ENCODE results near the gene PPM1N.

Gene PPM1N

GRCh38 chr19:45507872-45508416, 9.7 kb downstream of the PPM1N start:
- peak overlapping the region; percentile 65; the same call in 1 of the 2 replicates for H3K27ac ChIP-seq (ENCODE audit: low read length)
- TF ChIP-seq EZH2phosphoT487 (IDR thresholded peaks at IDR 0.05; ENCODE audit: low read length) (no peak), CTCF (IDR thresholded peaks at IDR 0.05; ENCODE audit: low read length) (no peak), EZH2 (optimal IDR thresholded peaks at IDR 0.05; ENCODE audit: low read depth, low read length) (no peak)
- H2AFZ ChIP-seq (ENCODE audit: low read length): peak overlapping the region; percentile 57; the same call in 1 of the 2 replicates
- peak overlapping the region; percentile 98 for H3K4me2 ChIP-seq (ENCODE audit: low read depth, low read length)
- no peaks in the 10 kb centered on the region for H3K9me2 ChIP-seq (replicated peaks; ENCODE audit: insufficient read depth, low read length)
- H3K4me1 ChIP-seq (ENCODE audit: low read length): peaks cover 4% of the 10 kb centered on the region
- H3K36me3 ChIP-seq (replicated peaks; ENCODE audit: insufficient read depth, low read length): no peaks in the 10 kb centered on the region
- H4K20me1 ChIP-seq (ENCODE audit: insufficient read depth, low read length): no peaks in the 10 kb centered on the region
- H3K9me3 ChIP-seq (replicated peaks; ENCODE audit: insufficient read depth, low read length): no peaks in the 10 kb centered on the region
- no peaks in the 10 kb centered on the region for H3K27me3 ChIP-seq (replicated peaks; ENCODE audit: insufficient read depth, low read length)
- H3F3A ChIP-seq (ENCODE audit: insufficient read depth, low read length): peaks cover 4% of the 10 kb centered on the region
- peak overlapping the region; percentile 86 for H3K4me3 ChIP-seq (ENCODE audit: low read length)
- no peak for DNase-seq
- peaks cover 50% of the 10 kb centered on the region for H3K79me2 ChIP-seq (ENCODE audit: low read length)
- H3K9ac ChIP-seq (ENCODE audit: low read length): peak overlapping the region; percentile 76

DNA sequence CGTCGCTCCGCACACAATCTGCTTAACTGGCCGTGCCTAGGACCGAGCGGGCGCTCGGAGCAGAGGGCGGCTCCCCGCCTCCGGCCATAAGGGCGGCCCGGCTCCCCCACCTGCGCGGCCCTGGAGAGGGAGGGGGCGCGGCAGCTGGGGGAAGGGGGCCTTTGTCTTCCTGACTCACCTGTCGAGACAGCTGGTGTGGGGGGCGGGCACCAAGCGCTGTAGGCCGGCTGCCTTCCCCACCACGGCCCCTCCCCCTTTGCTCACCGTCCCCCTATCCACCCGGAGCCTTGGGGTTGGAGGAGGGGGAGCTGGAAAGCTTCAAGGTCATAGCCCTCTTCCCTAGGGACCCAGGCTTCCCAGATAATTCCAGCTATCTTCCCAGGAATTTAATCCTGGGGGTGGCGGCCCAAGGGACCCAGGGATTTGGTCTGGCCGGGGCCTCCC, 10.2 kb downstream of the PPM1N start:
- TF ChIP-seq CTCF (IDR thresholded peaks at IDR 0.05; ENCODE audit: low read length) (no peak), EZH2phosphoT487 (IDR thresholded peaks at IDR 0.05; ENCODE audit: low read length) (no peak), EZH2 (optimal IDR thresholded peaks at IDR 0.05; ENCODE audit: low read depth, low read length) (no peak)
- no peaks in the 10 kb centered on the region for H4K20me1 ChIP-seq (ENCODE audit: insufficient read depth, low read length)
- H3K36me3 ChIP-seq (replicated peaks; ENCODE audit: insufficient read depth, low read length): no peaks in the 10 kb centered on the region
- no peaks in the 10 kb centered on the region for H3K27me3 ChIP-seq (replicated peaks; ENCODE audit: insufficient read depth, low read length)
- H3K79me2 ChIP-seq (ENCODE audit: low read length): peaks cover 53% of the 10 kb centered on the region
- no peaks in the 10 kb centered on the region for H3K9me2 ChIP-seq (replicated peaks; ENCODE audit: insufficient read depth, low read length)
- H3K4me2 ChIP-seq (ENCODE audit: low read depth, low read length): peak overlapping the region; percentile 98
- H3K27ac ChIP-seq (ENCODE audit: low read length): no peak overlapping the region
- no peaks in the 10 kb centered on the region for H3K9me3 ChIP-seq (replicated peaks; ENCODE audit: insufficient read depth, low read length)
- peak overlapping the region; percentile 57 for H2AFZ ChIP-seq (ENCODE audit: low read length)
- peaks cover 4% of the 10 kb centered on the region for H3K4me1 ChIP-seq (ENCODE audit: low read length)
- H3F3A ChIP-seq (ENCODE audit: insufficient read depth, low read length): peaks cover 4% of the 10 kb centered on the region
- H3K4me3 ChIP-seq (ENCODE audit: low read length): peak overlapping the region; percentile 86
- peak overlapping the region; percentile 76; the same call in 1 of the 2 replicates for H3K9ac ChIP-seq (ENCODE audit: low read length)
- no peak for DNase-seq

DNA sequence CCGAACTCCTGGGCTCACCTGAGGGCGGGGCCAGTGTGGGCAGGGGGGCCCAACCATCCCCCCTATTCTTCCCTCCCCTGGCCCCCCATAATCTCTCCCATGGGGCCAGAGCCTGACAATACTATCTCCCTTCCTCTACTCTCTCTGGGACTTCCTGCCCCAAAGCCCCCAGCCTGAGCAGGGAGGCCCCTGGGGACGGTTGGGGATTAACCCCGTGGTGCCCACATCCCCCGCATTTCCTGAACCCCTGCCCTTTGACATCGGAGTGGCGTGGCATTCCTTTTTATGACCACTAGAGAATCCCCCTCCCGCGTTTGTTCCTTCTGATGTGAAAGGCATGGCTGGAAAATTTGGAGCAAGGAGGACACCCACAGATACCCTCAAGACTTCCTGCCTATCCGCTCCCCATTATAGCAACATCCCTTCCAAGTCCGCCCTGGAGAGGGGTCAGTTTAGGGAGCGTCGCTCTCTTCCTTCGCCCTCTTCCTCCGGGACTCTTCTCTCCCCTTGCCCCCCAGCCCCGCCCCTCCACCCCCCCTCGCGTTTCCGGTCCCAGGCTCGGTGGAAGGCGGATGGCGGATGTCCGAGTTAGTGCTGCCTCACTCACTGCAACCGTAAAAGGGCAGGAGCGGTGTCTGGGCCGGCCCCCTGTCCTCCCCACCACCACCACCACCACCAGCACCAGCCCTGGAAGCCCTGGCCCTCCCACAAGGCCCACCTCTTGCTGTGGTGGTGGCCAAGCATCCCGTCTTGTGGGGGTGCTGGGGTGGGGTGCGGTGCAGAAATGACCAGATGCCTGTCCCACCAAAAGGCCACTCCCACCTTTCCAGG, 10.8 kb downstream of the PPM1N start:
- Histone ChIP-seq H4K20me1 (ENCODE audit: insufficient read depth, low read length) (no peaks in the 10 kb centered on the region), H3K79me2 (ENCODE audit: low read length) (peaks cover 58% of the 10 kb centered on the region), H3K9me2 (replicated peaks; ENCODE audit: insufficient read depth, low read length) (no peaks in the 10 kb centered on the region), H3K27ac (ENCODE audit: low read length) (0 out of 2 replicates have a peak overlapping the region, but pooled peaks have one; percentile 13), H3K27me3 (replicated peaks; ENCODE audit: insufficient read depth, low read length) (no peaks in the 10 kb centered on the region), H3K9me3 (replicated peaks; ENCODE audit: insufficient read depth, low read length) (no peaks in the 10 kb centered on the region), H3F3A (ENCODE audit: insufficient read depth, low read length) (peaks cover 4% of the 10 kb centered on the region), H3K9ac (ENCODE audit: low read length) (peak overlapping the region; percentile 76; the same call in 1 of the 2 replicates), H3K4me1 (ENCODE audit: low read length) (peaks cover 4% of the 10 kb centered on the region), H3K4me2 (ENCODE audit: low read depth, low read length) (peak overlapping the region; percentile 98), H2AFZ (ENCODE audit: low read length) (peak overlapping the region; percentile 57), H3K4me3 (ENCODE audit: low read length) (peak overlapping the region; percentile 86), H3K36me3 (replicated peaks; ENCODE audit: insufficient read depth, low read length) (no peaks in the 10 kb centered on the region)
- peak; percentile 44 for DNase-seq
- TF ChIP-seq CTCF (IDR thresholded peaks at IDR 0.05; ENCODE audit: low read length): no peak
- TF ChIP-seq EZH2 (optimal IDR thresholded peaks at IDR 0.05; ENCODE audit: low read depth, low read length): no peak
- TF ChIP-seq EZH2phosphoT487 (IDR thresholded peaks at IDR 0.05; ENCODE audit: low read length): no peak
